GM13976 (cell line): ENCODE data around the gene PROSER3.

Source experiments
- DNase-seq: peaks from one replicate; pipeline ENCODE4 v3.0.0; 2012; ENCODE audit warnings: low spot score
- in situ Hi-C: fragments of 300-500 bp; cut with MboI; formaldehyde crosslinking; loops from one replicate; pipeline ENCODE4 v1.12.0; 2022; ENCODE audit warnings: low sequenced_read_pairs, mixed read lengths, inconsistent platforms; ENCODE audit not compliant: unreplicated experiment
- TF ChIP-seq, protein P1 (sequence below): IDR thresholded peaks from 2 replicates; pipeline ENCODE4 v1.5.1; 2012; ENCODE audit warnings: borderline replicate concordance, mild to moderate bottlenecking; ENCODE audit not compliant: insufficient read depth; ENCODE audit errors: extremely low read depth, missing control alignments, control extremely low read depth

The PROSER3 gene

GRCh38 chr19:35743640-35744429 lies 14.1 kb upstream of the PROSER3 start:
- no peak for DNase-seq
- TF ChIP-seq, protein P1, sequence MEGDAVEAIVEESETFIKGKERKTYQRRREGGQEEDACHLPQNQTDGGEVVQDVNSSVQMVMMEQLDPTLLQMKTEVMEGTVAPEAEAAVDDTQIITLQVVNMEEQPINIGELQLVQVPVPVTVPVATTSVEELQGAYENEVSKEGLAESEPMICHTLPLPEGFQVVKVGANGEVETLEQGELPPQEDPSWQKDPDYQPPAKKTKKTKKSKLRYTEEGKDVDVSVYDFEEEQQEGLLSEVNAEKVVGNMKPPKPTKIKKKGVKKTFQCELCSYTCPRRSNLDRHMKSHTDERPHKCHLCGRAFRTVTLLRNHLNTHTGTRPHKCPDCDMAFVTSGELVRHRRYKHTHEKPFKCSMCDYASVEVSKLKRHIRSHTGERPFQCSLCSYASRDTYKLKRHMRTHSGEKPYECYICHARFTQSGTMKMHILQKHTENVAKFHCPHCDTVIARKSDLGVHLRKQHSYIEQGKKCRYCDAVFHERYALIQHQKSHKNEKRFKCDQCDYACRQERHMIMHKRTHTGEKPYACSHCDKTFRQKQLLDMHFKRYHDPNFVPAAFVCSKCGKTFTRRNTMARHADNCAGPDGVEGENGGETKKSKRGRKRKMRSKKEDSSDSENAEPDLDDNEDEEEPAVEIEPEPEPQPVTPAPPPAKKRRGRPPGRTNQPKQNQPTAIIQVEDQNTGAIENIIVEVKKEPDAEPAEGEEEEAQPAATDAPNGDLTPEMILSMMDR, result no peak
- in situ Hi-C loops, result no loop called here

DNA sequence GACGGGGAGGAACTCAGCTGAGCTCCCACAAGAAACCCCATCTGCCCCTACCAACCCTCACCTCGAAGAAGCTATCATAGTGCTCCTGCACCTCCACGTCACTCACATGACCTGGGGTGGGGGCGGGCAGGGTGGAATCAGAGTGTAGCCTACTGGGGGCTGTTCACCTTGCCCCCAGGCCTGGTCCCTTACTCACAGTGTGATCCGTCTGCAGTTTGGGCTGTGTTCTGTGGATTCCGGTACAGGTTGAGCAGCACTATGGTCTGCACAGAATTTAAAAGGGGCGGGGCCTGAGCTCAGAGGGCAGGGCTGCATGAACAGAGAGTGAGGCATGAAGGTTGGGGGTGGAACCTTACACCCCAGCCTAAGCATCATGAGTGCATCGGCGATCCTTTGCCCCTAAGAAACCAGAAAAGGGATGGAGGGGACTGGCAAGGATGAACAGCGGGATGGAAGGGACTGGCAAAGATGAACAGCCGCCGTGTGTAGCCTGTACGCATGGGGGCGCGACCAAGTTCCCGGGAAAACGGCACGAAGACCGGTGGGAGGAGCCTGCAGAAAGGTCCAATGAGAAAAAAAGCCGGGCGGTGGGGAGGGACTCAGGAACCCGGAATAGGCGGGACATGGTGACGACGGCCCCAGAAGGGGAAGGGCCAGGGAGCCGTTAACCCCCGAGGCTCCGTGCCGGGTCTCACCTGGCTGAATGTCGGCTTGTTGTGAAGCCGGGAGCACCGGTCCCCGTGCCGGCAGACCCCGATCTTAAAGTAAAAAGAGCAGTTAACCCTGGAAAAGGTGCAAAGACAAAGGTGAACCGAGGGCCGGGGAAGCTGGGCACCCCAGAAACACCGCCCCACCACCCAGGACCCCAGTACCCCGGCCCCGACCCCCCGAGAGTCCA lies 13.3 kb upstream of the PROSER3 start:
- DNase-seq, result peak; percentile 83
- TF ChIP-seq, protein P1, result peak; percentile 14
- in situ Hi-C loops, result no loop called here

DNA sequence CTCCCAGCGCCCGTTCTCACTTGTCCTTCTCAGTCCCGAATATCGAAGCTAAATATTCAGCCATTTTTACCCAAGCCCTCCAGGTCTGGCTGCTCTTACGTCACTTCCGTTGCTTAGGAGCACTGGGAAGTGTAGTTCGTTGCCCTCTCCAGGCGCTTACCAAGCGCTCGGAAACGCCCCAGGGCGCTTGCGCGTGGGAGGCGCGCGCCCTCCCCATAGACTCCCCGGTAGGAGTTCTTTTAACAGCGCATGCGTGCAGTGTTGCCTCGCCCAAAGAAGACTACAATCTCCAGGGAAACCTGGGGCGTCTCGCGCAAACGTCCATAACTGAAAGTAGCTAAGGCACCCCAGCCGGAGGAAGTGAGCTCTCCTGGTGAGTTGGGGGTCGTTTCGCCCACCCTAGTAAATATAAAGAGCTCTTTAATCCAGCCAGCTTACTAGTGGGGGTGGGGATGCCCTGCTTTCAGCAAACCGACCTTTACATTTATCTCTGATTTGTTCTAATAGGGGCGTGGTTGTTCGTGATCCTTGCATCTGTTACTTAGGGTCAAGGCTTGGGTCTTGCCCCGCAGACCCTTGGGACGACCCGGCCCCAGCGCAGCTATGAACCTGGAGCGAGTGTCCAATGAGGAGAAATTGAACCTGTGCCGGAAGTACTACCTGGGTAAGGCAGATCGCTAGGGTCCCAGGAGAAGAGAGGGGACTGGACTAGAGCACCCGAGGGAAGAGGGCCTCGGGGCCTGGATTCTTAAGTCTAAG lies 12.5 kb upstream of the PROSER3 start, which contains the start of the genes PSENEN and U2AF1L4:
Gene PSENEN, plus strand, starts transcription at position 324 of the 759 bp plus-strand sequence. Its CDS starts 280 bp downstream, at position 604.
Gene U2AF1L4, minus strand, starts transcription at position 91 of the 759 bp plus-strand sequence. Its CDS starts 27 bp downstream, at position 64.
- TF ChIP-seq, protein P1, result no peak
- peak; percentile 93 for DNase-seq
- in situ Hi-C loops, result no loop called here

GRCh38 chr19:35746087-35746462 lies 11.9 kb upstream of the PROSER3 start:
- TF ChIP-seq, protein P1, result no peak
- DNase-seq, result no peak
- in situ Hi-C loops, result no loop called here

DNA sequence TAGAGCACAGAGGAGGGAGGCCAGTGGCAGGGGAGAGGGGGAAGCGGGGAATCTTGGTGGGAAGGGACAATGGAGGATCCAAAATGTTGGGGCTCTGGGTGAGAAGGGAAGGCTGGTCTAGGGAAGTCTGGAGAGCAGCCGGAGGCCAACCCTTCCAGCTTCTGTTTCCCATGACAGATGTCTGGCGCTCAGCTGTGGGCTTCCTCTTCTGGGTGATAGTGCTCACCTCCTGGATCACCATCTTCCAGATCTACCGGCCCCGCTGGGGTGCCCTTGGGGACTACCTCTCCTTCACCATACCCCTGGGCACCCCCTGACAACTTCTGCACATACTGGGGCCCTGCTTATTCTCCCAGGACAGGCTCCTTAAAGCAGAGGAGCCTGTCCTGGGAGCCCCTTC lies 11.4 kb upstream of the PROSER3 start:
- TF ChIP-seq, protein P1, result no peak
- in situ Hi-C loops, result no loop called here
- DNase-seq, result no peak
